ENCODE results near the gene USP46. TPM values are rescaled to one million over a fixed set of nuclear protein-coding genes. Genes with fewer than 3 reads are reported as not detected.

USP46 gene
- total RNA-seq, 1 experiment from 2014 or later, result 16.5 TPM

DNA sequence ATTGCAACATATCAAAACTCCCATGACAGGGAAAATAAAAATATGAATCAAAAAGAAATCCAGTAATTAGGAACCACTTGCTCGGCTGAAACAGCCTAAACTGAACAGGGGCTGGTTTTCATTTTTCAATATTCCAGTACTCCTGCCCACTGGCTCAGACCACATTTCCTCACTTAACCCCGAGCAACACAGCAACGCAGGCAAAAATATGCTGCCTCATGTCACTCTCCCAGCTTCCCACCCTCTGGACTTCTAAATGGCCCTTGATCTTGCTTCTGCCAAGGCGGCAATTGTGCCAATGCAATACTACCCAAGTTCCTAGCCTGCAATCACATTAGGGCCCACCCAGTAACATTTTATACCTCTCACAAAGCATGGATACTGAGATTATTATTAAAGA lies 30.6 kb downstream of the USP46 start:
- intact Hi-C loops (cut with micrococcal nuclease; ENCODE audit: unreplicated experiment), result no loop called here
- Histone ChIP-seq H3K36me3 (ENCODE audit: insufficient read depth, low read length, poor library complexity, severe bottlenecking) (no peaks in the 10 kb centered on the region), H3K27me3 (replicated peaks; ENCODE audit: insufficient read depth, low read depth, low read length, poor library complexity) (no peaks in the 10 kb centered on the region), H3K9me3 (ENCODE audit: low read depth, low read length, poor library complexity, severe bottlenecking) (no peaks in the 10 kb centered on the region), H3K27ac (ENCODE audit: low read depth, low read length, poor library complexity, severe bottlenecking) (no peak overlapping the region), H3K4me3 (ENCODE audit: low read depth, low read length, poor library complexity, severe bottlenecking) (no peak overlapping the region), H3K4me1 (ENCODE audit: insufficient read depth, low read length, poor library complexity, severe bottlenecking) (no peaks in the 10 kb centered on the region)
- POLR2A ChIA-PET (ENCODE audit: low non-redundant PET), result no interaction called here
- CTCF ChIA-PET, result no interaction called here
- no peak for DNase-seq (ENCODE audit: low spot score)
- TF ChIP-seq, protein P1, sequence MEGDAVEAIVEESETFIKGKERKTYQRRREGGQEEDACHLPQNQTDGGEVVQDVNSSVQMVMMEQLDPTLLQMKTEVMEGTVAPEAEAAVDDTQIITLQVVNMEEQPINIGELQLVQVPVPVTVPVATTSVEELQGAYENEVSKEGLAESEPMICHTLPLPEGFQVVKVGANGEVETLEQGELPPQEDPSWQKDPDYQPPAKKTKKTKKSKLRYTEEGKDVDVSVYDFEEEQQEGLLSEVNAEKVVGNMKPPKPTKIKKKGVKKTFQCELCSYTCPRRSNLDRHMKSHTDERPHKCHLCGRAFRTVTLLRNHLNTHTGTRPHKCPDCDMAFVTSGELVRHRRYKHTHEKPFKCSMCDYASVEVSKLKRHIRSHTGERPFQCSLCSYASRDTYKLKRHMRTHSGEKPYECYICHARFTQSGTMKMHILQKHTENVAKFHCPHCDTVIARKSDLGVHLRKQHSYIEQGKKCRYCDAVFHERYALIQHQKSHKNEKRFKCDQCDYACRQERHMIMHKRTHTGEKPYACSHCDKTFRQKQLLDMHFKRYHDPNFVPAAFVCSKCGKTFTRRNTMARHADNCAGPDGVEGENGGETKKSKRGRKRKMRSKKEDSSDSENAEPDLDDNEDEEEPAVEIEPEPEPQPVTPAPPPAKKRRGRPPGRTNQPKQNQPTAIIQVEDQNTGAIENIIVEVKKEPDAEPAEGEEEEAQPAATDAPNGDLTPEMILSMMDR (conservative IDR thresholded peaks at IDR 0.05; ENCODE audit: low read depth, low read length), result no peak
- no peak for TF ChIP-seq EZH2 (IDR thresholded peaks at IDR 0.05; ENCODE audit: borderline replicate concordance, low read depth, low read length, poor library complexity, severe bottlenecking)
- BruUV-seq (replicated peaks), result no TSS peak

GRCh38 chr4:52627876-52628275 lies 31.2 kb downstream of the USP46 start:
- H3K4me1 ChIP-seq (ENCODE audit: insufficient read depth, low read length, poor library complexity, severe bottlenecking), result no peaks in the 10 kb centered on the region
- H3K9me3 ChIP-seq (ENCODE audit: low read depth, low read length, poor library complexity, severe bottlenecking), result no peaks in the 10 kb centered on the region
- BruUV-seq (replicated peaks), result no TSS peak
- TF ChIP-seq EZH2 (IDR thresholded peaks at IDR 0.05; ENCODE audit: borderline replicate concordance, low read depth, low read length, poor library complexity, severe bottlenecking), result no peak
- TF ChIP-seq, protein P1 (conservative IDR thresholded peaks at IDR 0.05; ENCODE audit: low read depth, low read length), result no peak
- DNase-seq (ENCODE audit: low spot score), result no peak
- no peak overlapping the region for H3K4me3 ChIP-seq (ENCODE audit: low read depth, low read length, poor library complexity, severe bottlenecking)
- no peaks in the 10 kb centered on the region for H3K36me3 ChIP-seq (ENCODE audit: insufficient read depth, low read length, poor library complexity, severe bottlenecking)
- no peaks in the 10 kb centered on the region for H3K27me3 ChIP-seq (replicated peaks; ENCODE audit: insufficient read depth, low read depth, low read length, poor library complexity)
- ChIA-PET CTCF (no interaction called here), POLR2A (ENCODE audit: low non-redundant PET) (no interaction called here)
- H3K27ac ChIP-seq (ENCODE audit: low read depth, low read length, poor library complexity, severe bottlenecking), result no peak overlapping the region
- intact Hi-C loops (cut with micrococcal nuclease; ENCODE audit: unreplicated experiment), result no loop called here

DNA sequence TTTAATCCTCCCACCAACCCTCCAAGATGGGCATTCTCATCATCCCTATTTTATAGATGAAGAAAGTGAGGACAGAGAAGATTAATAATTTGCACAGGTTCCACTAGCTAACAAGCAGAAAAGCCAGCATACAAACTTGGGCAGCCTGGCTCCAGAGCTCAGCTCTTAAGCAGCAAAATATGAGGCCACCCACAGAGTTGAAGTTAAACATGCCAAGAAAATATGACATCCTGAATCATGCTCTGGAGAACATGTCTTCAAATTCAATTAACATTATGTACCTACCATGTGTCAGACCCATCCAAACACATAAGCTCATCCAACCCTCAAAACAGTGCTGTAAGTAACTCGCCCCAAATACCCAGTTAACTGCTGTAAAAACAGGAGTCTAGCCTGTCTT lies 33.9 kb downstream of the USP46 start:
- Histone ChIP-seq H3K27me3 (replicated peaks; ENCODE audit: insufficient read depth, low read depth, low read length, poor library complexity) (no peaks in the 10 kb centered on the region), H3K9me3 (ENCODE audit: low read depth, low read length, poor library complexity, severe bottlenecking) (no peaks in the 10 kb centered on the region), H3K4me1 (ENCODE audit: insufficient read depth, low read length, poor library complexity, severe bottlenecking) (no peaks in the 10 kb centered on the region), H3K27ac (ENCODE audit: low read depth, low read length, poor library complexity, severe bottlenecking) (no peak overlapping the region), H3K36me3 (ENCODE audit: insufficient read depth, low read length, poor library complexity, severe bottlenecking) (no peaks in the 10 kb centered on the region), H3K4me3 (ENCODE audit: low read depth, low read length, poor library complexity, severe bottlenecking) (no peak overlapping the region)
- no TSS peak for BruUV-seq (replicated peaks)
- TF ChIP-seq, protein P1 (conservative IDR thresholded peaks at IDR 0.05; ENCODE audit: low read depth, low read length), result no peak
- TF ChIP-seq EZH2 (IDR thresholded peaks at IDR 0.05; ENCODE audit: borderline replicate concordance, low read depth, low read length, poor library complexity, severe bottlenecking), result no peak
- intact Hi-C loops (cut with micrococcal nuclease; ENCODE audit: unreplicated experiment), result no loop called here
- no peak for DNase-seq (ENCODE audit: low spot score)
- ChIA-PET CTCF (no interaction called here), POLR2A (ENCODE audit: low non-redundant PET) (no interaction called here)
